ENCODE measurements around the gene ANO1.

- no peak for TF ChIP-seq CTCF (IDR thresholded peaks at IDR 0.05; ENCODE audit: low read length)
- no peak for TF ChIP-seq EZH2phosphoT487 (IDR thresholded peaks at IDR 0.05; ENCODE audit: low read length)
Measured at GRCh38 chr11:70054004-70054403, 24.1 kb upstream of the ANO1 start.
